AG20443 (cell line): ENCODE data around the gene CRTC3.

Experiments used
- DNase-seq: peaks from one replicate; pipeline ENCODE4 v3.0.0; 2012; ENCODE audit warnings: low spot score, mixed read lengths

Gene CRTC3

DNA sequence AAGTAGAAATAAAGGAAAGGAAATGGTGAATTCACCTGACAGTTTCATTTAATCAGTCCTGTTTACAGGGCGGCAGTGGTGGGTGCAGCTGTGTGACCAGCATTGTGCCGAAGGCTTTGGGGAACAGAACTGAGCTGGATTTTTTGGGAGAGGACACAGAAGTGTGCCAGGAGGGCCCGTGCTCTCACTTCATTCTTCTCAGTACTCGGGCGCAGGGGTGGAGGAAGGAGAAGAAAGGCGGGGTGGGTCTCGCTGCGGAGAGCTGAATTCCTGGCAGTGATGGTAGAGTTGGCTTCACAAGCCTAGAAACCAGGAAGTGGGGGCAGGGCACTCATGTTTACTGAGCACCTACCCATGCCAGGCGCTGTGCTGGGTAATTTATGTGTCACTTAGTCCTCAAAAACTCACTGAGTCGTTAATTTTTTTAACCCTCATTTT is 64.6 kb downstream of the CRTC3 start:
- peak; percentile 66 for DNase-seq

DNA sequence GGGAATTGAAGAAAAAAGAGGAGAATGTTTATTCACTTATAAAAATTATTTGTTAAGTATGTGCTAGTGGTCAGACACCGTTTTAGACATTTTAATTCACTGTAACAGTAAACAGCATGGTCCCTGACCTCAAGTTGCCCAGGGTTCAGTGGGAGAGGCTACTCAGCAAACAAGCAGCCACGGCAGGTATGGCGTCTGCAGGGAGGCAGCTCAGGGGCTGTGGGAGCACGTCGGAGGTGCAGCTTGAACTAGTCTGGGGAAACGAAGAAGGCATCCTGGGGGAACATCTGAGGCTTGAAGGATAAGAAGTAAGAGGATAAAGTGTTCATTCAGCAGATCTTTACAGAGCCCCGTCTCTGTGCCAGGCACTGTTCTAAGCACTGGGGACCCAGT is 66.0 kb downstream of the CRTC3 start:
- DNase-seq, result no peak

DNA sequence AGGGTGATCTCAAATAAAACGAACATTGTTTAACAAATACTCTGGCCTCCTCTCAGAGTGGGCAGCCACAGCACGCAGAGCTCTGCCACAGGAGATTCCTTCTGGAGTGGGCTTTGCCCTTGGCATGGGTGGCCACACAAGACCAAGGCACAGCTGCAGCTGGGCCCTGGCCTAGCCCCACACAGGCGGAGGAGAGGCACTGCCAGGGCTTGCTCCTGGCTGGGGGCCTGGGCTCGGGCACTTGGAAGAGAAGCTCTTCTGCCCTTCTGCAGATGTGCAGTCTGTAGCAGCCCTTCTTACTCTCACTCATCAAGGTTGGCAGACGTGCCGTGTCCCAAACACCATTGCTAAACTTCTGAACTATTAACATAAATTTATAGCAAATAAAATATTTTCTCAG is 67.2 kb downstream of the CRTC3 start:
- DNase-seq, result no peak

DNA sequence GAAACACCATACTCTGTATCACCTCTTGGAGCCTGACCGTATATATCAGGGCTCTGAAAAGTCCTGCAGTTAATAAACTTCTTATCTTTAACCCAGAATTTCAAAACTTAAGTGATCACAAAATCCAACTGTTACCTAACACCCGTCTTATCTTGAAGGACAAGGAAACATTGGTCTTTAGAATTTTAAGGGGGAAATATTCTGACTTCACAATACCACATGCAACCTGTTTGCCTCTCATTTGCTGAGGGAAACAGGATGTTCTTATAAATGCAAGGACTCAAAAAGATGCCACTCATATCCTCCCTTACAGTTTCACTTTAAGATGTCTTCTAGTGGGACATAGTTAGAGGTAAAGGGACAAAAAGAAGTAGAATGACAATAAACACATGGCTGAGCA is 67.9 kb downstream of the CRTC3 start:
- no peak for DNase-seq

DNA sequence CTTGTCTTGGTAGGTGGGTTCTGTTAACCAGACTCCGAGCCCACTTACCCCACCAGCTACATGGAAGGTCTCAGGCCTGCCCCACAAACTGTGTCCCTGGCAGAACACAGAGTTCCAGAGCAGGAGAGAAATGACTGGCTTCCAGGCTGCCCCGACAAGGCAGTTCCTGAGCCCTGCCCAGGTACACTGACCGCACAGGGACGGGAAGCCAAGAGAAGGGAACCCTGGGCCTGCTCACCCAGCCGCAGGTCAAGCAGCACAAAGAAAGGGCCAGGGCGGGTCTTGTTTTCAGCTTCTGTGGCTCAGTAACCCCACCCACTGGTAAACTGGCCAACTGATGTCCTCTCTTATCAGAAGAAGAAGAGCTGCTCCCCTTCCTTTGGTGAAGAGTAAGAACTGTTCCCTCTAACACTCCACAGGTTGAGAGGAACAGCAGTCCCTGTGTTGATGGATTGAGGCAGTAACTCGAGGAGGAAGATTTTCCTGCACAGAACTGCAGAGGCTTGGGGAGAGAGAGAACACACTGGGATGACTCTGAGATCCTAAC is 68.4 kb downstream of the CRTC3 start:
- DNase-seq, result no peak

DNA sequence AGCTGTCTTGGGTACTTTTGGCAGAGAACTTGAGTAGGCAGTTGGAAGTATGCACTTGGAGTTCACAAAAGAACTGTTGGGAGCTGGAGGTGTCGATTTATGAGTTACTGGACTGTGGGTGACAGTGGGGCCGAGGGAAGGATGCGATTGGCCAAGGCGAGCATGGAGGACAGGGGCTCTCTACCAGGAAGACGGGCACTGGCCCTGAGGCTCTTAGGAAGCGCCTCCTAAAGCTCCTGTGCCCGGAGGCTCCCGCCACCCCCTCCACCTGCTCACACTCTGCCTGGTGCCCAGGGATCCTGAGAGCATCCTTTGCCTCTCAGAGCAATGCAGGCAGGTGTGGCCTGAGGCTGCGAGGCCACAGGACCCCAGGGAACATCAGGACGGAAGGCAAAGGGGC is 69.0 kb downstream of the CRTC3 start:
- DNase-seq, result no peak

DNA sequence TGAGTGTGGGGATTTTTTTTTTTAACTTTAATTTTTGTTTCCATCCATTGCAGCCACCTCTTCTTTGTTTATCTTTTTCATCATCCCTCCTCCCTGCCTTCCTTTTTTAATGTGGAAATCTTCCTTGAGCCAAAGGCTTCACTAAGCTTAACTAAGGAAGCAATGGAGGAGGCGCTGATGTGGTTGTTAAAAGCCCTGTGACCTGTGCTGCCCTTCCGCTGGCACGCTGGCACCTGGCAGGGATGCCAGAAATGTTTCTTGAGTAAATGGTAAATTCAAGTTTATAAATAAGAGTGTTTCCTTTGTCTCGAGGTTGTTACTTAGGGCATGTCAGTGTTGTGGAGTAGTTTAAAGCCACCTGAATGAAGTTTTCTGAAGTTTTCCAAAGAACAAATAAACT is 69.4 kb downstream of the CRTC3 start:
- DNase-seq, result no peak

DNA sequence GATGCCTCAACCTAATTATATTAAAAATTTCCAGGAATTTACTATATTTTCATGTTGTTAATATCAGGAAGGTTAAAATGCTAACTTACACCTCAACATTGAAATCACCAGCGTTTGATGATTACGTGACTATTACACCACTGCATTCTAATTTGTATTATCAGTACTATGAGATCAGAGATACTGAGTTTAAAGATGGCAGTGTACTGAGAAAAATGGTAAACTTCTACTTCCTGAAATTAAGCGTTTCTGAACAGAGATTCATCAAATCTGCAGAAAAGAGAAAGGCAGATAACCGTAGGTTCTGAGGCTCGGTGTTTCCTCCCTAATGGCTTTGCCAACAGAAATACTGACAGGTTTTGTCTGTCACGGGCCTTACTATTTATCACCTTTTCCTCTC is 69.9 kb downstream of the CRTC3 start:
- DNase-seq, result no peak

DNA sequence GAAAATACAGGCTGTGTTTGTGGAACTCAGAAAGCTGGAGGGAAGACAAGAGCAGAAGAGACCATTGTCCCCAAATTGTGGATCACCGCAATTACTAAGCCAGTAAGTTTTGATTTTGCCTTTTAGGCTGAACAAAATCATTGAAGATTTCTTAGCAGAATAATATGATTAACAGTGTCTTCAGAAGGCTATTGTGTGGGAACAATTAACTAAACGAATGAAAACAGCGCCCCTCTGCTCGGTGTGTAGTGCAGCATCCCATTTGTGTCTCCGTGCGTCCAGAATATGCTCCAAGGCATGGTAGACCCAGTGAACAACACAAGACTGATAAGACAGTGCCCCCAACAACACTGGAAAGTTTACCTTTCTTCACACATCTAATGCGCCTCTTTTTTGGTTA is 71.2 kb downstream of the CRTC3 start:
- DNase-seq, result no peak

DNA sequence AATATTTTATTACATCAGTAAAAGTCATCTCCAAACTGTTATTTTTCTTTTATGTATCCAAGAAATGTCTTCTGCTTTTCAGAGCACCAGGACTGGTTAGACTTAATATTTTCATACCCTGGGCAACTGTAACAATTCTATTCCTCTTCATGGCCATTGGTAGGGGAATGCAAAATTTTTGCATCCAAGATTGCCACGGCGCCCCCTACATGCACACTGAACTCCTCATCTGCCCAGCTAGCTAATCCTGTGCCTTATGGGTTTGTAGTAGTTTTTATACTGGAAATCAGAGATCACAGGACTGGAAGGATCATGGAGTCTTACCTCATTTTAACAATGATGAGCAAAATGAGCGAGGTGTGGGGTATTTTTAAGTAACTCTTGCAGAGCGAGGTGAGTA is 74.2 kb downstream of the CRTC3 start:
- peak; percentile 50 for DNase-seq

DNA sequence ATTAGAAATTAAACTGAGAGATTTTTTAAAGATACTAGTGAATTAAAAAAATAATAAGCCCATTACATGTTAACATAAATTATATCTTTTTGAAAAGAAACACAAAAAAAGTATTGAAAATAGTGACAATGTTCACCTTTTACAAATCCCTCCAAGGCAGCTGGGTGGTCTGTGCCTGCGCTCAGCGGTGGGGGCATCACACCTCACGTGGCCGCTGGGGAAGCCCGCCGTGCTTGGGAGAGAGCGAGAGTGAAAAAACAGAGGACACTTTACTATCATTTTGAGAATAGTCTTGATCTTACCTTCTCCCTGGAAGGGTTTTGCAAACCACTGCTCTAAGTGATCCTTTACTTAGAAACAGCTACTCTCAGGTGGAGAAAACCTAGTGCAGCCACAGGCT is 76.9 kb downstream of the CRTC3 start:
- DNase-seq, result no peak

DNA sequence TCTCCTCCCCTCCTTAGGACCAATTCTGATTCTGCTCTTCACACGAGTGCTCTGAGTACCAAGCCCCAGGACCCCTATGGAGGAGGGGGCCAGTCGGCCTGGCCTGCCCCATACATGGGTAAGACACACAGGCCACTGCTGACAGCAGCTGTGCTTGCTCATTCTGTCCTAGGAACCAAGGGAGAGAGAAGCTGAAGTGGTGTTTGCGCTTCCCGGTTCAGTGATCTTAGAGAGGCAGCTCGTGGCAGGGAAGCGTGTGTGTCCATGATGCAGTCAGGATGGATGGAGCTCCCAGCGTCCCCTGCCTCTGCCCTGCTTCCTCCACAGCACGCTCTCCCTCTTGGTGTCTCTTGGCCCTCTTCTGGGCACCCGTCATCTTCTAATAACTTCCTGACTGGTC is 77.6 kb downstream of the CRTC3 start:
- DNase-seq, result no peak

DNA sequence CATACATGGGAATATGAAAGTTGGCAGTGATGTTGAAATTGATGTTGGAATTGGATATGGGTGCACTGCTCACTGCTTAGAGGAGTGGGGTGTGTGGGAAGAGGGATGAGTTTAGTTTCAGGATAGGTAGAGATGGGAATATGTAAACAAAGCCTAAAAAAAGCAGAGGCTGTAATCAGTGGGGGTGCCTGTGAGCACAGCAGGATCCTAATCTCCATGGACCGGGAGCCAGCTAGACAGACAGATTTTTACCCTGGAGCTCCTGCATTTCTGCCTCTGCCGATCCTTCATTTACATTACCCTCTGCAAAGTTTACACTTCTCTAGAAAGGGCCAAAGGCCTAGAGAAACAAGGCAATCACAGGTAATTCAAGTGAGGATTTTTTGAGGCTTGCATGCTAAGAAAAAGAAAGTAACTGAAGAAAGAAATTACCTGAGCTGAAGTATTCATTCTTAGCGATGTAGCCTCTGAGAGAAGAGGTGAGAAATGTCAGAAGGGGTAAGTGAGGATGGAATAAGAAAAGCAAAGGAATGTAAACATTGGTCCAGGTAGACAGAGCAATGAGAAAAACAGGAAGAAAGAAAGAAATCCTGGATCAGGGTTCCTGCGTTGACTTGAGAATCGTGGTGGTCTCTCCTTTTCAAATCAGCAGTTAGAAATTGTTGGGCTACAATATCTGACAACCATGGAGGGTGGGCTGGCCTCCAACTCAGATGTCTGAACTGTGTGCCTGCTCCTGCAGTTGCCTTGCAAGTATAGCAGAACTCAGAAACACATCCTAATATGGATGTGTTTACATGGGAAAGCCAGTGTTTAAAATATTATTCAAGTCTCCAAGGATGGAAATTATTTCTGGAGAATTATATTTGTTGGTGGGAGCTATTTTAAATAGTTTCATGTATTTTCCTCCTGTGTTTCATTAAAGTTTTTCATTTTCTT is 79.8 kb downstream of the CRTC3 start:
- no peak for DNase-seq

DNA sequence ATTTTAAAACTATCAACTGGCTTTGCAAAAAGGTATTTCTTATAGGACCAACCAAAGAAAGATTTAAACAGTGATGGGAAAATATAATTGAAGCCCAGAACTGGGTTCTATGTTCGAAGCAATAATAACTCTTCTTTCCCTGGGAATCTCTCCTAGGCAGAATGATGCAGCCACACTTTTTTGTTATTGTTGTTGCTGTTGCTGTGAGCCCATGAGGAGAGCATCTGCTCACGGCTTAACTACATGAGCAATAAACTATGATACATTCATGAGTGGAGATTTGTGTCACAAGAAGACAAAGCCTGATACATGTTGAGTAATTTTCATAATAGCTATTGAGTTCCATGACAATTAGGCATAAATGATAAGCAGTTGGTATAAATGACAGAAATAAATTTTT is 80.5 kb downstream of the CRTC3 start:
- peak; percentile 72 for DNase-seq

DNA sequence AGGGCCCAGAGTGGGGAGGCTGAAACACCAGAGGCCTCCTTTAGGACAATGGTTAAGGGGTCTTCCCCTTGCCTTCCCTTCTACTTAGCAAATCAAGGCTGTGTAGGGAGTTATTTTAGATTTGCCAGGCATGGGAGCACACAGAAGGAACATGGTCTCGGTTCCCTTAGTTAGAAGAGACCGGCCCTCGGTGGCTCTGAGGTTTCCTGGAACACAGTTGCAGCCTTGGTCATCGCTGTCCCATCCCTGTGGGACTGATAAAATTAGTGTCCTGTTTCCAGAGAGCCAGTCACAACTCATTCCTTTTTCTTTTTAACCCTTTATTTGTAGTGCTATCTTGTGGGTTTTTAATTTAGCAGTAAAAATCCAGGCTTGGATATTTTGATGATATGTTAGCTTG is 81.4 kb downstream of the CRTC3 start:
- DNase-seq, result no peak

DNA sequence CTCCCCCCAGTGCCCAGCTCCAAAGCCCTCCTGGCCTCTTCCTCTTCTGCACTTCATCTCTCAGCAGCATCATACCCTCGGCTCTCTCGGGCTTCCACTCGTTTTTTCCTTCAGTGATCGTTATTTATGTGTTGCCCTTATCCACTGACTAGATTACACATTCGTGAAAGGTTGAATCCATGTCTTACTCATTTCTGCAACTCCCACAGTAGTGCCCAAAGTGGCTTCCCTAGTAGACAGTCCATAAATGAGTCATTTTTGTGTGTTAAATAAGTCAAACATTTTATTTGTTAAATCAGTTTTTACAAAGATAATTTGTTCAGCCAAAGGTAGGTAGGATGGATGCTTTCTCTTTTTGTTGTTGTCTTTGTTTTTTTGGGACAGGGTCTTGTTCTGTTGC is 87.4 kb downstream of the CRTC3 start:
- DNase-seq, result no peak

DNA sequence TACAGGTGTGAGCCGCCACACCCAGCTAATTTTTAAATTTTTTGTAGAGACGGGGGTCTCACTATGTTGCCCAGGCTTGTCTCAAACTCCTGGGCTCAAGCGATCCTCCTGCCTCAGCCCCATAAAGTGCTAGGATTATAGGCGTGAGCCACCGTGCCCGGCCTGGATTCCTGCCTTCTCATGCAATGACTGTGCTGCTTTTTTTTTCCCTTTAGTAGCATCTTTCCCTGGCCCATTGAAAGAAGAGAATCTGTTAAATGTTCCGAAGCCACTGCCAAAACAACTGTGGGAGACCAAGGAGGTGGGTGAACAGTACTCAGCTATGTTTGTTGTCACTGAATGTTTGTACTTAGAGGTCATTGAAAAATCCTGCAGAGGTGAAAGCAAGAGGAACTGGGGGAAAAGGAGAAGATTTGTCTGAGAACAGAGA is 88.0 kb downstream of the CRTC3 start:
- DNase-seq, result no peak

DNA sequence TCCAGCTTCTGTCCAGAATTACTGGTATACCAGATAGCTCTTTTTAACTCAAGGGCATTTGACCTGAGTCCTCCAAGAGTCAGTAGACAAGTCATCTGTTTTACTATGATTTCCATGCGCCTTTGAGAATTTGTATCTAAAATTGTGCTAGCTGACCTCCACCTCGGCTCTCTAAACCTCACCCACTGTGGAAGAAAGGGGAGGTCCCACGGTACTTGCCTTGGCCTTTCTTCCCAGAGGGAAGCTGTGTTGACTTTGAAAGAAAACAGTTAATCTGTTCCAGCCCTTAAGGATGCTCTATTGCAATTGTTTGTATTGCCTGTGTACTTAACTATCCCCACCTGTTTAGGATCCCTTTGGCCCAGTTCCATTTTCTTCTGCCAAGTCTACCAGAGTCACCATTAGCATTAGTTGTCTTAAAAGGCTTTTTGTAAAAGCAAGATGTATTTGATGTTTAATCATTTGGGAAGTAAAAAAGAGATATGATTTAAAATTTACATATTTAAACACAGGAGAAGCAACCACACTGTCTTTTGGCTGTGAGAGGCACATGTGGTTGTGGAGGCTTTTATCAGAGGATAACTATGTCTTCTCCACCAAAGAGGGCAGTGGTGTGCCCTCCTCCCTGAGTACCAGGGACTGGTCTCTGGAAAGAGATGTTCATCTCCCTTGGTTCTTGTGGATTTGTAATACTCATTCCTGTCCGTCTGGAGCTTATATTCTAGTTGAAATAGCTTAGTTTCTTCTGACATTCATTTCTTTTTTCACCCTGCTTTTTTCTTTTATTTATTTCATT is 88.8 kb downstream of the CRTC3 start:
- no peak for DNase-seq

DNA sequence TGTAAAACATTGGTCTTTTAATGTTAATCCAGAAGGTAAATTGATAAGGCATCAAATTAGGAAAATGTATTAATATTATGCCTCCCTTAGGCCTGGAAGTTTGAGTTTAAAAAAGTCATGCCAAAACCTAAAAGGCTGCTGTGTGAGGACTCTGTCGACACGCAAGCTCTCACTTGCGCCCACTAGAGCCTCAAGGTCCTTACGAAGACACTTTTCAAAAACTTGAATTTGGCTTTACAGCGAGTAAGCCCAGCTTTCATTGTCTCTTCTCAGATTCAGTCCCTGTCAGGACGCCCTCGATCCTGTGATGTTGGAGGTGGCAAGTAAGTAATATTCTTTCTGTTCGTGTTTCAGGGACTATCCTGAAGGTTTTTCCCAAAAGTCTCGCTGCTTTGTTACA is 89.7 kb downstream of the CRTC3 start:
- no peak for DNase-seq

DNA sequence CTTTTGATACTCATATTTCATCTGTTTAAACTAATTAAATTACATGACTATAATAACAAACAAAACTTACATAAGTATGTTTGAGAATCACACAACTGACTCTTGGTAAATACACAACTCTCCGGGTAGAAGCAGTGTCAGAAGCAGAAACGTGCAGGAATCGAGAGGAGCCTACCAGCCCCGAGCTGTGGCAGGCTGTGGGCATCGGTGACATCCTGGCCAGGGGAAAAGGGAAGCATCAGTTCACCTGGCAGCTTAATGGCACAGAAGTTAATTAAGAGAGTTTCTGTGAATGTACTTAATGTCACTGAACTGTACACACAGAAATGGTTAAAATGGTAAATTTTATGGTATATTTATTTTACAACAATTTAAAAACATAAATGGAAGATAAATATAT is 90.2 kb downstream of the CRTC3 start:
- no peak for DNase-seq

DNA sequence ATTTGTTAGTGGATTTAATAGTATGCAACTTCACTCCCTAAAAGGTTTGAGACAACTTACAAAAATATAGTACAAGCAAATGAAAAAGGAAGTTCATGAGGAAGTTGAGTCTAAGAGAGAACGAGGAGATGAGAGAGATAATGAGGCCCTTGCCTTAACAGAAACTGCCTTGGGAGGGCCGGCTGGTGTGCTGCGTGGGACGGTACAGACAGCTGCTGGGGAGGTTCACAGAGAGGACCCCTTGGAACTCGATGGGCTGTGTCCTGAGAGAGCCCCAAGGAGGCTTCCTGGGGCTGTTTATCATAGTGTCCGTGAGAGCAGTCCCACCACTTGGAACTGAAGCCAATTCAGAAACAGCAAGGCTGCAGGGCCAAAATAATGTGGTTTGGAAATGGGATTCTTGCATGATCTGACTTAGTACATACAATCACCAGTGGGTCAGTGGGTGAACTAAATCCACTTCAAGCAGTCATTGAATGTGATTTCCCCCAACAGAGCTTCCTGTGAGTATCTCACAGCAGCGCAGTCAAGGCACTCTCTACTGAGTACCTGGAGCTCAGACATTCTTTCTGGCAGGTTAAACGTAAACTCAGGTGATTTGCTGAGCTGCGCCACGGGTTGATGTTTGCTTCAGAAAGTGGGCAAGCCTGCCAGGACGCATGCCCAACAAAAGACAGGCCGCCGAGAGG is 90.8 kb downstream of the CRTC3 start:
- DNase-seq, result no peak

DNA sequence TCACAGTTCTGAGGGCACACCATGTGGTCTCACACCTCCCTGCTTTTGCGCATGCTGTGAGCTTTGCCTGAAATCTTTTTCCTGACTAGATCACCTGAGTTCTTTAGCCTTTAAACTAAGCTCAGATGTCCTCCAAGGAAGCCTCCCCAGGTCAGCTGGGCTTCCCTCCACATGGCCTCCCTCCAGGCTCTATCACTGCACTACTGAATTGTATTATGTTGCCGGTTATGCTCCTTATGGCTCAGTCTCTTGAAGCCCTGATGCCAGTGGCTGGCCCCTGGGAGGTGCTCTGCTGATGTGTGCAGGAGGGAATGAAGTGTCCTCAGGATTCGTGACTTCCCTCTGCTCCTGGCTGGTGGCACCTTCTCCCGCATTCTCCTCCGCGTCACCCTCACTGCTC is 94.1 kb downstream of the CRTC3 start:
- no peak for DNase-seq
